Hepatocyte (in vitro differentiated cells): ENCODE results near the gene GABBR2.
"Not testable (repeated sequence)": the region's sequence is repeated elsewhere in the genome, so short reads cannot be mapped to it uniquely, and the experiment has no call there.

Source experiments
- EZH2 ChIP-seq: fragments of 200-600 bp; sonication (generic); IDR thresholded peaks from 2 replicates; pipeline ENCODE4 v1.6.1; 2016; ENCODE audit warnings: antibody characterized with exemption, mild to moderate bottlenecking, borderline replicate concordance
- TF ChIP-seq, protein P1 (sequence below): fragments of 200-600 bp; sonication (generic); IDR thresholded peaks from 2 replicates; pipeline ENCODE4 v1.5.1; 2016; ENCODE audit warnings: antibody characterized with exemption, mild to moderate bottlenecking; ENCODE audit not compliant: poor library complexity

- TF ChIP-seq, protein P1, sequence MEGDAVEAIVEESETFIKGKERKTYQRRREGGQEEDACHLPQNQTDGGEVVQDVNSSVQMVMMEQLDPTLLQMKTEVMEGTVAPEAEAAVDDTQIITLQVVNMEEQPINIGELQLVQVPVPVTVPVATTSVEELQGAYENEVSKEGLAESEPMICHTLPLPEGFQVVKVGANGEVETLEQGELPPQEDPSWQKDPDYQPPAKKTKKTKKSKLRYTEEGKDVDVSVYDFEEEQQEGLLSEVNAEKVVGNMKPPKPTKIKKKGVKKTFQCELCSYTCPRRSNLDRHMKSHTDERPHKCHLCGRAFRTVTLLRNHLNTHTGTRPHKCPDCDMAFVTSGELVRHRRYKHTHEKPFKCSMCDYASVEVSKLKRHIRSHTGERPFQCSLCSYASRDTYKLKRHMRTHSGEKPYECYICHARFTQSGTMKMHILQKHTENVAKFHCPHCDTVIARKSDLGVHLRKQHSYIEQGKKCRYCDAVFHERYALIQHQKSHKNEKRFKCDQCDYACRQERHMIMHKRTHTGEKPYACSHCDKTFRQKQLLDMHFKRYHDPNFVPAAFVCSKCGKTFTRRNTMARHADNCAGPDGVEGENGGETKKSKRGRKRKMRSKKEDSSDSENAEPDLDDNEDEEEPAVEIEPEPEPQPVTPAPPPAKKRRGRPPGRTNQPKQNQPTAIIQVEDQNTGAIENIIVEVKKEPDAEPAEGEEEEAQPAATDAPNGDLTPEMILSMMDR: not testable (repeated sequence)
- TF ChIP-seq EZH2: not testable (repeated sequence)
Measured at GRCh38 chr9:98684816-98685215, 23.9 kb downstream of the GABBR2 start.
